Measurements from ENCODE around the gene HNMT. TPM values are rescaled to one million over a fixed set of nuclear protein-coding genes. Genes with fewer than 3 reads are reported as not detected.

Gene HNMT
- polyA plus RNA-seq, 1 donor from 2014 or later = not detected

GRCh38 chr2:137983581-137983980 lies 19.3 kb downstream of the HNMT start:
- no peaks in the 10 kb centered on the region for H3K9me3 ChIP-seq (ENCODE audit: low read length)
- H2AFZ ChIP-seq (ENCODE audit: low read depth, low read length) = no peak overlapping the region
- H3K36me3 ChIP-seq (ENCODE audit: insufficient read depth, low read length) = no peaks in the 10 kb centered on the region
- H3K27ac ChIP-seq (ENCODE audit: low read length) = no peak overlapping the region
- H3F3A ChIP-seq (ENCODE audit: insufficient read depth, low read length, poor library complexity, severe bottlenecking) = no peaks in the 10 kb centered on the region
- H3K9me2 ChIP-seq (ENCODE audit: insufficient read depth, low read length) = no peaks in the 10 kb centered on the region
- no peak overlapping the region for H3K9ac ChIP-seq (ENCODE audit: low read length)
- no peak overlapping the region for H3K4me2 ChIP-seq (ENCODE audit: low read length)
- H3K79me2 ChIP-seq (replicated peaks; ENCODE audit: insufficient read depth, low read length) = no peaks in the 10 kb centered on the region
- H4K20me1 ChIP-seq (ENCODE audit: insufficient read depth) = no peaks in the 10 kb centered on the region
- no peaks in the 10 kb centered on the region for H3K27me3 ChIP-seq (ENCODE audit: insufficient read depth, low read depth, low read length)
- H3K4me3 ChIP-seq (ENCODE audit: low read length) = no peak overlapping the region
- TF ChIP-seq RAD21 (conservative IDR thresholded peaks at IDR 0.05) = no peak
- TF ChIP-seq MXI1 (conservative IDR thresholded peaks at IDR 0.05; ENCODE audit: poor library complexity, severe bottlenecking) = no peak
- no peak for TF ChIP-seq EP300 (conservative IDR thresholded peaks at IDR 0.05; ENCODE audit: poor library complexity, severe bottlenecking)
- TF ChIP-seq, protein P1, sequence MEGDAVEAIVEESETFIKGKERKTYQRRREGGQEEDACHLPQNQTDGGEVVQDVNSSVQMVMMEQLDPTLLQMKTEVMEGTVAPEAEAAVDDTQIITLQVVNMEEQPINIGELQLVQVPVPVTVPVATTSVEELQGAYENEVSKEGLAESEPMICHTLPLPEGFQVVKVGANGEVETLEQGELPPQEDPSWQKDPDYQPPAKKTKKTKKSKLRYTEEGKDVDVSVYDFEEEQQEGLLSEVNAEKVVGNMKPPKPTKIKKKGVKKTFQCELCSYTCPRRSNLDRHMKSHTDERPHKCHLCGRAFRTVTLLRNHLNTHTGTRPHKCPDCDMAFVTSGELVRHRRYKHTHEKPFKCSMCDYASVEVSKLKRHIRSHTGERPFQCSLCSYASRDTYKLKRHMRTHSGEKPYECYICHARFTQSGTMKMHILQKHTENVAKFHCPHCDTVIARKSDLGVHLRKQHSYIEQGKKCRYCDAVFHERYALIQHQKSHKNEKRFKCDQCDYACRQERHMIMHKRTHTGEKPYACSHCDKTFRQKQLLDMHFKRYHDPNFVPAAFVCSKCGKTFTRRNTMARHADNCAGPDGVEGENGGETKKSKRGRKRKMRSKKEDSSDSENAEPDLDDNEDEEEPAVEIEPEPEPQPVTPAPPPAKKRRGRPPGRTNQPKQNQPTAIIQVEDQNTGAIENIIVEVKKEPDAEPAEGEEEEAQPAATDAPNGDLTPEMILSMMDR (IDR thresholded peaks at IDR 0.05; ENCODE audit: poor library complexity, severe bottlenecking) = no peak
- TF ChIP-seq POLR2AphosphoS5 (IDR thresholded peaks at IDR 0.05) = no peak
- no peak for TF ChIP-seq EZH2 (IDR thresholded peaks at IDR 0.05; ENCODE audit: borderline replicate concordance, insufficient read depth, low read length, poor library complexity, severe bottlenecking)
- TF ChIP-seq REST (IDR thresholded peaks at IDR 0.05; ENCODE audit: borderline replicate concordance) = no peak
- no peak for TF ChIP-seq SMC3 (conservative IDR thresholded peaks at IDR 0.05; ENCODE audit: poor library complexity)
- no peak for TF ChIP-seq TAF1 (IDR thresholded peaks at IDR 0.05; ENCODE audit: low read depth)

DNA sequence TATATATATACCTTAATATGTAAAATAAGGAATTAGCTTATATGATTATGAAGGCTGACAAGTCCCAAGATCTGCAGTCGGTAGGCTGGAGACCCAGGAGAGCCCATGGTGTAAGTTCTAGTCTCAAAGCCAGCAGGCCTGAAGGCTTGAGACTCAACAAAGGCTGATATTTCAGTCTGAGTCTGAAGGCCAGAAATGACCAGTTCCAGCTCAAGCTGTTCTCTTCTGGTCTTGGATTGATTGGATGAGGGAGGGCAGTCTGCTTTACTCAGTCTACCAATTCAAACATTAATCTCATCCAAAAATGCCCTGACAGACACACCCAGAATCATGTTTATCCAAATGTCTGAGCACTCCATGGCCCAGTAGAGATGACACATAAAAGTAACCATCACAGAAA lies 22.0 kb downstream of the HNMT start:
- no peak overlapping the region for H2AFZ ChIP-seq (ENCODE audit: low read depth, low read length)
- no peak for TF ChIP-seq MXI1 (conservative IDR thresholded peaks at IDR 0.05; ENCODE audit: poor library complexity, severe bottlenecking)
- no peak for TF ChIP-seq TAF1 (IDR thresholded peaks at IDR 0.05; ENCODE audit: low read depth)
- TF ChIP-seq RAD21 (conservative IDR thresholded peaks at IDR 0.05) = no peak
- no peak for TF ChIP-seq REST (IDR thresholded peaks at IDR 0.05; ENCODE audit: borderline replicate concordance)
- no peak for TF ChIP-seq POLR2AphosphoS5 (IDR thresholded peaks at IDR 0.05)
- no peak for TF ChIP-seq SMC3 (conservative IDR thresholded peaks at IDR 0.05; ENCODE audit: poor library complexity)
- TF ChIP-seq EP300 (conservative IDR thresholded peaks at IDR 0.05; ENCODE audit: poor library complexity, severe bottlenecking) = no peak
- TF ChIP-seq EZH2 (IDR thresholded peaks at IDR 0.05; ENCODE audit: borderline replicate concordance, insufficient read depth, low read length, poor library complexity, severe bottlenecking) = no peak
- H3K9me2 ChIP-seq (ENCODE audit: insufficient read depth, low read length) = no peaks in the 10 kb centered on the region
- H3F3A ChIP-seq (ENCODE audit: insufficient read depth, low read length, poor library complexity, severe bottlenecking) = no peaks in the 10 kb centered on the region
- H3K27me3 ChIP-seq (ENCODE audit: insufficient read depth, low read depth, low read length) = no peaks in the 10 kb centered on the region
- H3K9ac ChIP-seq (ENCODE audit: low read length) = no peak overlapping the region
- no peaks in the 10 kb centered on the region for H3K36me3 ChIP-seq (ENCODE audit: insufficient read depth, low read length)
- H3K4me2 ChIP-seq (ENCODE audit: low read length) = no peak overlapping the region
- H4K20me1 ChIP-seq (ENCODE audit: insufficient read depth) = no peaks in the 10 kb centered on the region
- no peaks in the 10 kb centered on the region for H3K9me3 ChIP-seq (ENCODE audit: low read length)
- no peak overlapping the region for H3K27ac ChIP-seq (ENCODE audit: low read length)
- no peak overlapping the region for H3K4me3 ChIP-seq (ENCODE audit: low read length)
- no peaks in the 10 kb centered on the region for H3K79me2 ChIP-seq (replicated peaks; ENCODE audit: insufficient read depth, low read length)
